ENCODE measurements around the gene BCL2L15.

The BCL2L15 gene
- total RNA-seq: 0.04 to 3.2 (median 0.25) reads per million in 17 experiments

- DNase-seq: no peak
Measured at GRCh38 chr1:113887402-113888175, at the start of gene BCL2L15. Gene BCL2L15 (minus strand): TSS chr1:113887581. CDS start chr1:113887375, 206 bp downstream.

- no peak for DNase-seq
Measured at GRCh38 chr1:113937146-113937545, 49.8 kb upstream of the BCL2L15 start.

- no peak for DNase-seq
Measured at GRCh38 chr1:113935970-113936369, 48.6 kb upstream of the BCL2L15 start.

GRCh38 chr1:113935176-113935575, 47.8 kb upstream of the BCL2L15 start:
- DNase-seq: no peak

GRCh38 chr1:113934511-113935055, 47.2 kb upstream of the BCL2L15 start:
- DNase-seq: peak in 2 of 4 experiments; percentile 8 to 30

- no peak for DNase-seq
Measured at GRCh38 chr1:113934006-113934405, 46.6 kb upstream of the BCL2L15 start.

GRCh38 chr1:113931451-113931851, 44.1 kb upstream of the BCL2L15 start:
- DNase-seq: peak in 2 of 4 experiments; percentile 10 to 16

GRCh38 chr1:113930499-113931161, 43.2 kb upstream of the BCL2L15 start:
- DNase-seq: peak; percentile 48 to 70 (median 58)

GRCh38 chr1:113929750-113930498, 42.5 kb upstream of the BCL2L15 start:
- peak; percentile 59 to 83 (median 70) for DNase-seq

- DNase-seq: peak; percentile 94 to 97 (median 96)
Measured at GRCh38 chr1:113928941-113929749, 41.8 kb upstream of the BCL2L15 start, which contains the start of gene HIPK1. Gene HIPK1 (plus strand): TSS chr1:113929324.

- peak; percentile 31 to 56 (median 44) for DNase-seq
Measured at GRCh38 chr1:113928187-113928930, 41.0 kb upstream of the BCL2L15 start.

- DNase-seq: no peak
Measured at GRCh38 chr1:113924473-113924872, 37.1 kb upstream of the BCL2L15 start.

- no peak for DNase-seq
Measured at GRCh38 chr1:113922957-113923356, 35.6 kb upstream of the BCL2L15 start.

- DNase-seq: no peak
Measured at GRCh38 chr1:113918243-113918642, 30.9 kb upstream of the BCL2L15 start.

- DNase-seq: no peak
Measured at GRCh38 chr1:113917400-113918082, 30.2 kb upstream of the BCL2L15 start.

GRCh38 chr1:113916974-113917373, 29.6 kb upstream of the BCL2L15 start:
- DNase-seq: no peak

GRCh38 chr1:113913887-113914664, 26.7 kb upstream of the BCL2L15 start:
- no peak for DNase-seq

GRCh38 chr1:113913312-113913668, 25.9 kb upstream of the BCL2L15 start:
- no peak for DNase-seq

GRCh38 chr1:113912594-113913311, 25.4 kb upstream of the BCL2L15 start:
- DNase-seq: no peak

Measured in suppressor macrophage (primary cell).